GM12872 (cell line): ENCODE measurements around the gene OSBP.

ENCODE experiments used
- TF ChIP-seq, protein P1 (sequence below): IDR thresholded peaks from 3 replicates; pipeline ENCODE4 v1.5.1; 2011; ENCODE audit warnings: low read depth, mild to moderate bottlenecking, low read length, moderate library complexity; ENCODE audit not compliant: insufficient read depth

OSBP gene

DNA sequence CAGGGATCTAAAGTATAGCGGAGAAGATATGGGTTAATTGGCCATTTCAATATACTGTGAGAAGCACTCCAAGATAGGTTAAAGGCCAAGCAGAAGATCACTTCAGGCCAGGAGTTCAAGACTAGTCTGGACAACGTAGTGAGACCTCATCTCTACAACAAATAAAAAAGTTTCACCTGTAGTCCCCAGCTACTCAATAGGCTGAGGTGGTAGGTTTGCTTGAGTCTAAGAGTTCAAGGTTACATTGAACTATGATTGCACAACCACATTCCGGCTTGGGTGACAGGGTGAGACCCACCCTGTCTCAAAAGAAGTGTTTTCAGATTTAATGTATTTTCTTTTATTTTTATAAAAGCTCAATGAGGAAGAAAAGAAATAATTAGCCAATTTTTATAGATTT, 27.8 kb upstream of the OSBP start:
- TF ChIP-seq, protein P1, sequence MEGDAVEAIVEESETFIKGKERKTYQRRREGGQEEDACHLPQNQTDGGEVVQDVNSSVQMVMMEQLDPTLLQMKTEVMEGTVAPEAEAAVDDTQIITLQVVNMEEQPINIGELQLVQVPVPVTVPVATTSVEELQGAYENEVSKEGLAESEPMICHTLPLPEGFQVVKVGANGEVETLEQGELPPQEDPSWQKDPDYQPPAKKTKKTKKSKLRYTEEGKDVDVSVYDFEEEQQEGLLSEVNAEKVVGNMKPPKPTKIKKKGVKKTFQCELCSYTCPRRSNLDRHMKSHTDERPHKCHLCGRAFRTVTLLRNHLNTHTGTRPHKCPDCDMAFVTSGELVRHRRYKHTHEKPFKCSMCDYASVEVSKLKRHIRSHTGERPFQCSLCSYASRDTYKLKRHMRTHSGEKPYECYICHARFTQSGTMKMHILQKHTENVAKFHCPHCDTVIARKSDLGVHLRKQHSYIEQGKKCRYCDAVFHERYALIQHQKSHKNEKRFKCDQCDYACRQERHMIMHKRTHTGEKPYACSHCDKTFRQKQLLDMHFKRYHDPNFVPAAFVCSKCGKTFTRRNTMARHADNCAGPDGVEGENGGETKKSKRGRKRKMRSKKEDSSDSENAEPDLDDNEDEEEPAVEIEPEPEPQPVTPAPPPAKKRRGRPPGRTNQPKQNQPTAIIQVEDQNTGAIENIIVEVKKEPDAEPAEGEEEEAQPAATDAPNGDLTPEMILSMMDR, result no peak

GRCh38 chr11:59641156-59641555, 25.6 kb upstream of the OSBP start:
- TF ChIP-seq, protein P1, result no peak

DNA sequence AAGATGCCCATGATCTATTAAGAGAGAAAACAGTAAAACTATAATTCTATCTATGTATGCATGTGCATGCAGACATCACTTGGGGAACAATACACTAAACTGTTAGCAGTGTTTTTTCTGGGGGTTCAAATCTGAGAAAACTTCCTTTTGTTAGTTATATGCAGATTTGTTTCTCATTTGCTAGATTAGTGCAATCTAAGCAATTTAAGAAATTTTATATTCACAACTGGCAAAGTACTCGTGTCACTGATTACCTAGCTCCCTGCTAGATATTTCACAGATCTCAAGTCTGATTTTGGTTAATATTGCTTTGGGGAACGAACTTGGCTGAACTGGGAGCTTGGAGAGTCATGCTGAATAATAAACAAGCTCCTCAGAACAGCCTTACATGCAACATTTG, 14.9 kb upstream of the OSBP start:
- TF ChIP-seq, protein P1, result no peak

DNA sequence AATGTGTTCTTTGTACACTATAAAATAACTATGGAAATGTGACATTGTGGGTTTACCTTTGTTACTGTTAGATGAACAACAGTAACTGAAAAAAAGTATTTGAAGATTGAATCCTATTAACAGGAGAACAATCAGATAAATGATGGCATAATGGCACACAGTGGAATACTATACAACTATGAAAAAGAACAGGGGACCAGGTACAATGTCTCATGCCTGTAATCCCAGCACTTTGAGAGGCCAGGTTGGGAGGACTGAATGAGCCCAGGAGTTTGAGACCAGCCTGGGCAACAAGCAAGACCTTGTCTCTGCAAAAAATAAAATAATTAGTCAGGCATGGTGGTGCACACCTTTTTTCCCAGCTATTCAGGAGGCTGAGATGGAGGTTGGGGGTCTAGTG, 14.4 kb upstream of the OSBP start:
- TF ChIP-seq, protein P1, result no peak

DNA sequence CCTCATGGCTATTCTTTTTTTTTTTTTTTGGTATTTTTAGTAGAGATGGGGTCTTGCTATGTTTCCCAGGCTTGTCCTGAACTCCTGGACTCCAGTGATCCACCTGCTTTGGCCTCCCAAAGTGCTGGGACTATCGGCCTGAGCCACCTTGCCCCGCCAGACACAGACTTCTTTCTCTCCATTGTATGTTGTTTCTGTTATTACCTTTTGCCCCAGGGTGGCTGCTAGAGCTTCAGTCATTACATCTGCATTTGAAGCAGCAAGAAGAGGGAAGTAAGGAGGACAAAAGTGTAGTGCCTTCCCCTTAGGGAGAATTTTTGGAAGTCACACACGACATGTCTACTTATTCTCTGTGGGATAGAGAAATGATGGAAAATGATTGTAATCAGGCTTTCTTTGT, 10.1 kb upstream of the OSBP start:
- TF ChIP-seq, protein P1, result no peak

DNA sequence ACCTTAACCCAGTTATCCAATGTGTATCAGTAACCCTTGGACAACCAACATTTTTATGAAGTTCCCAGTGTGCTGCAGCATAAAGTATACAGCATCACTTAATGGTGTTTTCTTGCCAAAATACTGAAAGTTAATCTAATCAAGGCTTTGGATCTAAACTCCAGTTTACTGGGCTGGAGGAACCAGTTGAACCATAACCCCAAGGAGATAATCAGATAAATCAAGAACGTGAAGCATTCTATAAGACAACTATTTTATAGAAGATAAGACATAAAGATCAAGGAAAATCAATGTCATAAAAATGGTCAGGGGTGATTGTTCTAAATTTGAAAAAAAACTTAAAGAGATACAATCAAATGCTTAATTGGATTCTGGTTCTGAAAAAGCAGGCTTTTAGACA, 2.3 kb upstream of the OSBP start:
- TF ChIP-seq, protein P1, result no peak

DNA sequence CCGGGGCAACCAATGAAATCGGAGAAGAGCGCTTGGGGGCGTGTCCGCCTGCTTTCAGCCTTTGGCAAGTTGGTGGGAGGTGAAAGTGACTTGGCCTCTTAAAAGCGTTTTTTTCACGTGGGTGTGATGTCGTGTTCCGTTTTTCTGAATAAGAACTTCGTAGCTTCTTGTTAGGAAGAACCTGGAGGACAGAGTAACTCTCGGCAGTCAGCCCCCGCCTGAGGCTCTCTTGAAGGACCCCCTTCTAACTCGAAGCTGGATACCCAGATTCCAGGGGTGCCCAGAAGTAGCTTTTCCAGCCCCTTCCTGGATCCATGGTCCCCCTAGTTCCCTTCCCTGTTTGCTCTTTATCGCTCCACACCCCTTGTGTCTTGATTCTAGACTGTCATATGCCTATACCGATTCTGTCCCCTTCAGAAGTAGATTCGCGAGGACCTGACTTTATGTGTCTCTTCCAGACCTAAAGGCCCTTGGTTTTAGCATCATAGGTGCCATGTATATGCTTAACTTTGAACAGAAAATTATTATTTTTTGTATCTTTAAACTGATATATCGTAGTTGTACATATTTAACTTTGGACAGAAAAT, 915 bp upstream of the OSBP start:
- TF ChIP-seq, protein P1, result no peak
